Lower leg skin (tissue), 4 donors: ENCODE results near the gene MSH2. TPM values are rescaled to one million over a fixed set of nuclear protein-coding genes. Genes with fewer than 3 reads are reported as not detected.

Source experiments
- DNase-seq, 2 donors: peaks; one replicate each; pipeline ENCODE4 v3.0.0-alpha.2; 2019; ENCODE audit warnings: low spot score in 2 of 2
- H3K4me3 ChIP-seq: fragments of 200-600 bp; sonication (generic); 2 replicates; pipeline ENCODE4 v1.5.1; 2017; ENCODE audit warnings: mild to moderate bottlenecking, low read depth; ENCODE audit not compliant: poor library complexity, severe bottlenecking
- CTCF ChIP-seq, 3 donors: fragments of 450-650 bp; IDR thresholded peaks; one replicate each; pipeline ENCODE4 v1.5.1; 2016; ENCODE audit warnings: antibody characterized with exemption in 3 of 3, mild to moderate bottlenecking in 3 of 3, moderate library complexity in 2 of 3
- POLR2A ChIP-seq, 2 donors: fragments of 450-650 bp; IDR thresholded peaks; one replicate each; pipeline ENCODE4 v1.6.1; 2016 to 2017; ENCODE audit warnings: antibody characterized with exemption in 2 of 2, mild to moderate bottlenecking in 1 of 2, moderate library complexity in 1 of 2
- WGBS, 2 donors: methylation state at CpG; one replicate each; pipeline ENCODE4 v1.1.5; 2018; 5-methylcytosine and 5-hydroxymethylcytosine counted together
- intact Hi-C: fragments of 100-400 bp; cut with DNase I; formaldehyde crosslinking; loops from one replicate; pipeline ENCODE4 v1.15.0; 2023; ENCODE audit warnings: low total_unique reads
- total RNA-seq, 4 donors: library from RNA; depleted of rRNA; stranded (reverse); fragments of >200 nt; gene quantifications; one replicate each; pipeline ENCODE4 v1.1.0, GENCODE V29; 2016

MSH2 gene
- 10 to 100 TPM; 10.6 to 11.9 (median 11.5) TPM for total RNA-seq

GRCh38 chr2:47402805-47403608 is at the start of gene MSH2:
TSS of gene MSH2 (plus strand) at chr2:47403156. CDS start at chr2:47403192, 36 bp downstream.
- intact Hi-C loops, result no loop called here
- WGBS, 2 donors, result 0% methylated on average over 42 to 61 of the region's 73 CpGs
- H3K4me3 ChIP-seq, result peak within 1 kb of the TSS; percentile 72
- TF ChIP-seq POLR2A (IDR thresholded peaks at IDR 0.05) (no peak), CTCF (IDR thresholded peaks at IDR 0.05) (no peak)
- DNase-seq, result peak; percentile 90 to 98

- TF ChIP-seq CTCF (IDR thresholded peaks at IDR 0.05) (peak in 1 of 3 donors; percentile 21), POLR2A (IDR thresholded peaks at IDR 0.05) (no peak)
- intact Hi-C loops, result no loop called here
- 83 to 84% methylated on average over 11 of the region's 11 CpGs for WGBS, 2 donors
- no peak overlapping the region for H3K4me3 ChIP-seq
- DNase-seq, result no peak
These were observed 48.7 kb upstream of the MSH2 start for GRCh38 chr2:47354013-47354847.

GRCh38 chr2:47354848-47355204 is 48.1 kb upstream of the MSH2 start:
- H3K4me3 ChIP-seq, result no peak overlapping the region
- intact Hi-C loops, result no loop called here
- no peak for TF ChIP-seq POLR2A (IDR thresholded peaks at IDR 0.05)
- TF ChIP-seq CTCF (IDR thresholded peaks at IDR 0.05), result no peak
- 84 to 85% methylated on average over 5 of the region's 5 CpGs for WGBS, 2 donors
- no peak for DNase-seq

- DNase-seq, result no peak
- TF ChIP-seq CTCF (IDR thresholded peaks at IDR 0.05), result no peak
- no peak for TF ChIP-seq POLR2A (IDR thresholded peaks at IDR 0.05)
- intact Hi-C loops, result no loop called here
- H3K4me3 ChIP-seq, result no peak overlapping the region
- WGBS, 2 donors, result 59 to 71% methylated on average over 4 of the region's 4 CpGs
These were observed 45.5 kb upstream of the MSH2 start for GRCh38 chr2:47357483-47357882.

GRCh38 chr2:47359375-47359868 is 43.5 kb upstream of the MSH2 start:
- DNase-seq, result no peak
- 79 to 89% methylated on average over 10 of the region's 10 CpGs for WGBS, 2 donors
- H3K4me3 ChIP-seq, result no peak overlapping the region
- TF ChIP-seq CTCF (IDR thresholded peaks at IDR 0.05), result no peak
- TF ChIP-seq POLR2A (IDR thresholded peaks at IDR 0.05), result no peak
- intact Hi-C loops, result no loop called here
